Ovary (tissue), 9 donors: ENCODE data around the gene MRPL33. TPM values are rescaled to one million over a fixed set of nuclear protein-coding genes. Genes with fewer than 3 reads are reported as not detected.

Experiments used
- DNase-seq, 5 donors: peaks; one replicate each; pipeline ENCODE4 v3.0.0-alpha.2; 2019 to 2020
- H3K27ac ChIP-seq, 2 donors: fragments of 200-600 bp; one replicate each; pipeline versions ENCODE4 v1.5.1 to v1.8.0; 2019 to 2022
- H3K27me3 ChIP-seq: fragments of 200-600 bp; one replicate; pipeline ENCODE4 v1.8.0; 2022
- H3K36me3 ChIP-seq: fragments of 200-600 bp; sonication (generic); one replicate; pipeline ENCODE4 v1.5.1; 2019
- H3K4me1 ChIP-seq: one replicate; pipeline ENCODE4 v1.8.1; 2013; ENCODE audit warnings: mild to moderate bottlenecking, moderate library complexity; ENCODE audit not compliant: insufficient read depth
- H3K4me3 ChIP-seq: fragments of 200-600 bp; sonication (generic); one replicate; pipeline ENCODE4 v1.5.1; 2017
- H3K9me3 ChIP-seq, 2 donors: fragments of 200-600 bp in 1 of 2; sonication (generic) in 1 of 2; one replicate each; pipeline versions ENCODE4 v1.5.1 to v1.8.1; 2013 to 2019; ENCODE audit warnings: mild to moderate bottlenecking in 1 of 2, moderate library complexity in 1 of 2
- CTCF ChIP-seq, 3 donors: fragments of 450-650 bp in 2 of 3; fragments of 200-600 bp in 1 of 3; IDR thresholded peaks; one replicate each; pipeline versions ENCODE4 v1.5.1 to v1.8.0; 2016 to 2022; ENCODE audit warnings: antibody characterized with exemption in 3 of 3, mild to moderate bottlenecking in 1 of 3
- EP300 ChIP-seq: sonication (generic); formaldehyde crosslinking; IDR thresholded peaks from one replicate; pipeline ENCODE4 v1.6.1; 2017; ENCODE audit warnings: antibody characterized with exemption
- POLR2A ChIP-seq: fragments of 450-650 bp; IDR thresholded peaks from one replicate; pipeline ENCODE4 v1.6.1; 2017; ENCODE audit warnings: antibody characterized with exemption, mild to moderate bottlenecking, moderate library complexity
- WGBS, 3 donors: extraction: QIAGEN DNeasy Blood & Tissue Kit in 1 of 3; methylation state at CpG; one replicate each; pipeline versions ENCODE4 v1.1.5 to v1.1.7; 2013 to 2017; 5-methylcytosine and 5-hydroxymethylcytosine counted together
- intact Hi-C, 4 donors: fragments of 100-400 bp; cut with DNase I; formaldehyde crosslinking; loops; one replicate each; pipeline versions ENCODE4 v1.11.0 to v1.15.1; 2022 to 2023
- polyA plus RNA-seq, 2 donors: library from polyadenylated mRNA; stranded (reverse); fragments of 200-250 nt in 1 of 2; fragments of 350-450 nt in 1 of 2; fragmentation: Illumina TruSeq in 1 of 2; extraction: RNeasy Lipid Tissue Mini Kit (QIAGEN cat#74804) in 1 of 2; gene quantifications; one replicate each; pipeline ENCODE4 v1.2.3, GENCODE V29; 2013 to 2014
- total RNA-seq, 7 donors: library from RNA; depleted of rRNA in 2 of 7; stranded (reverse); fragments of >200 nt in 2 of 7; fragmentation: NEBNext Ultra II Directional in 3 of 7; extraction: Animal tissue kit (Norgen Biotek cat#: 25700) in 3 of 7; gene quantifications; one replicate each; pipeline versions ENCODE4 v1.1.0 to v1.2.4, GENCODE V29; 2016 to 2023
- donor health status: DM: no; HTN: no; CAD: no; lungs with moderate emphysema.
- donor health status: DM: no; HTN: no; CAD: no.
- donor health status: Bipolar disorder and iron deficiency.
- donor health status: DM: yes; HTN: yes; CAD: no.
- donor health status: DM: no; HTN: no; CAD: no.
- donor health status: DM: yes; HTN: yes; CAD: no.

MRPL33 gene
- total and polyA plus RNA-seq, 9 donors = 50.5 to 246 (median 63.2) TPM

DNA sequence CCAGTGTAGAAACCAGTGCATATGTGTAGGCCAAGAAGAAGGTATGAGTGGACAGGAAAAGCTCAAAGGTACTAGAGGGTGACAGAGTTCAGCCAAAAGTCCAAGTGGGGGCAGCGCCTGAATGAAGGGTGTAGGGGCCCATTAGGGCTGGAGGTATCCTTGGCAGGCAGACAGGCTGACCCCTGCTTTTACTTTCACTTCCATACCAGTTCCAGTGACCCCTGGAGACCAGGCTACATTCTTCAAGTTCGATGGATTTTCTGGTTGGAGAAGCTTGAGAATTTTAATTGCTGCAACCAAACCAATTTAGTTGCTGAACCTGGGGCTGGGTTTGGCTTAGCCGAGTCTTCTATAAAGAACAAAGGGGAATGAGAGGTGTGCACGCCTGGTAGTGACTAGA lies 42.3 kb upstream of the MRPL33 start:
- Histone ChIP-seq H3K4me3 (no peak overlapping the region), H3K27me3 (peaks cover 2% of the 10 kb centered on the region), H3K9me3 (no peaks in the 10 kb centered on the region), H3K4me1 (peaks cover 5% of the 10 kb centered on the region), H3K27ac (no peak overlapping the region), H3K36me3 (no peaks in the 10 kb centered on the region)
- DNase-seq = no peak
- TF ChIP-seq CTCF (IDR thresholded peaks at IDR 0.05) (no peak), POLR2A (no peak), EP300 (no peak)
- intact Hi-C loops = loop anchor here in 1 of 4 donors (10.0 kb wide), 1 partner anchor 46 kb away; the partner anchor contains the start of gene MRPL33
- WGBS, 3 donors = 45 to 70% (median 46%) methylated on average over 4 of the region's 4 CpGs

DNA sequence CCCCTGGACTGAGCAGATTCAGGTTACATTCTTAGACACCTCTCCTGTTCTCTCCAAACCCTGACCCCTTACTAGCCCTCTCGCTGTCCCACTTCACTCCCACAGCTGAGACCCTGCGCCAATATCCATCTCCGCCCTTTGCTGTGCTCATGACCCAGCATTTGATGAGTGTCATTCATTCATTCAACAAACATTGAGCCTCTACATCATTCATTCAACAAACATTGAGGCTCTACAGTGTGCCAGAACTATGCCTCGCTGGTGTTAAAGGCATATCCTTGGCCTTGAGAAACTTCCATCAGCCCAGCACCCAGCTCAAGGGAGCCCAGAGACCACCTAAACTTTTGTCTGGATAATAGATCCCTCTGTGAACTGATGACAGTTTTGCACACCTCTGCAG lies 41.9 kb upstream of the MRPL33 start:
- H3K36me3 ChIP-seq = no peaks in the 10 kb centered on the region
- H3K27me3 ChIP-seq = peaks cover 2% of the 10 kb centered on the region
- no peak overlapping the region for H3K27ac ChIP-seq
- peaks cover 5% of the 10 kb centered on the region for H3K4me1 ChIP-seq
- WGBS, 3 donors = 92 to 94% (median 93%) methylated on average over 4 of the region's 4 CpGs
- intact Hi-C loops = loop anchor here in 1 of 4 donors (10.0 kb wide), 1 partner anchor 45 kb away; the partner anchor contains the start of gene MRPL33
- no peak overlapping the region for H3K4me3 ChIP-seq
- DNase-seq = no peak
- no peaks in the 10 kb centered on the region for H3K9me3 ChIP-seq
- TF ChIP-seq EP300 = no peak
- no peak for TF ChIP-seq CTCF (IDR thresholded peaks at IDR 0.05)
- no peak for TF ChIP-seq POLR2A

DNA sequence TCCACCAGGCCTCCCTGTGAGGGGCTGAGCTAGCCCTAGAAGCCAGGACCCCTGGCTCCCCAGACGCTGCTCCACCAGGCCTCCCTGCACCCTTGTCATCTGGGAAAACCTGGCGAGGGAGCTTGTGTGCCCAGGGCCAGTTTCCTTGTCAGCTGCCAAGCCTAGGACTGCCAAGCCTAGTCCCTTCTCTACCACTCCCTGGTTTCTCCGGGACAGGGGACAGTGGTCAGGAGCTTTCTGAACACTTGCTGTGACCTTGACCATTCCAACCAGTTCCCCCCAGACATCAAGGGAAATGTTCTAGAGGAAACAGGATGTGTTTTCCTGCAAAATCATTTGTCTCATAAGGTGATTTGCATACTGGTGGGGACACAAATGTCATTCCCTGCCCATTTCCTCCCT lies 41.3 kb upstream of the MRPL33 start:
- WGBS, 3 donors = 74 to 88% (median 79%) methylated on average over 3 of the region's 3 CpGs
- peaks cover 6% of the 10 kb centered on the region for H3K4me1 ChIP-seq

GRCh38 chr2:27730980-27731691 lies 40.4 kb upstream of the MRPL33 start:
- Histone ChIP-seq H3K36me3 (no peaks in the 10 kb centered on the region), H3K27ac (no peak overlapping the region), H3K27me3 (no peaks in the 10 kb centered on the region), H3K4me3 (no peak overlapping the region), H3K4me1 (peaks cover 4% of the 10 kb centered on the region), H3K9me3 (no peaks in the 10 kb centered on the region)
- 48 to 64% (median 49%) methylated on average over 4 of the region's 4 CpGs for WGBS, 3 donors
- no peak for DNase-seq
- intact Hi-C loops = no loop called here
- TF ChIP-seq POLR2A (no peak), EP300 (no peak), CTCF (IDR thresholded peaks at IDR 0.05) (no peak)

More for the DNA sequence above, 41.3 kb upstream of the MRPL33 start:
- no peak for DNase-seq
- Histone ChIP-seq H3K4me3 (no peak overlapping the region), H3K36me3 (no peaks in the 10 kb centered on the region), H3K9me3 (no peaks in the 10 kb centered on the region), H3K27ac (no peak overlapping the region), H3K27me3 (peaks cover 2% of the 10 kb centered on the region)
- TF ChIP-seq POLR2A (no peak), CTCF (IDR thresholded peaks at IDR 0.05) (no peak), EP300 (no peak)
- intact Hi-C loops = no loop called here
